ENCODE data around the gene WNT9A.

WNT9A gene

GRCh38 chr1:227941509-227942020 lies 6.2 kb downstream of the WNT9A start:
- DNase-seq (ENCODE audit: low read depth in 3 of 3): no peak

- DNase-seq (ENCODE audit: low read depth in 3 of 3): no peak
Measured at GRCh38 chr1:227940791-227941241, 6.9 kb downstream of the WNT9A start.

- no peak for DNase-seq (ENCODE audit: low read depth in 3 of 3)
Measured at GRCh38 chr1:227939791-227940771, 7.7 kb downstream of the WNT9A start.

- DNase-seq (ENCODE audit: low read depth in 3 of 3): no peak
Measured at GRCh38 chr1:227938911-227939790, 8.6 kb downstream of the WNT9A start.

- no peak for DNase-seq (ENCODE audit: low read depth in 3 of 3)
Measured at GRCh38 chr1:227938276-227938675, 9.5 kb downstream of the WNT9A start.

GRCh38 chr1:227937838-227938145 lies 9.9 kb downstream of the WNT9A start:
- DNase-seq (ENCODE audit: low read depth in 3 of 3): no peak

- DNase-seq (ENCODE audit: low read depth in 3 of 3): no peak
Measured at GRCh38 chr1:227937031-227937837, 10.5 kb downstream of the WNT9A start.

- DNase-seq (ENCODE audit: low read depth in 3 of 3): no peak
Measured at GRCh38 chr1:227935826-227936225, 11.9 kb downstream of the WNT9A start.

GRCh38 chr1:227934476-227935313 lies 13.0 kb downstream of the WNT9A start:
- DNase-seq (ENCODE audit: low read depth in 3 of 3): peak; percentile 19 to 48 (median 44)

GRCh38 chr1:227929751-227930472 lies 17.8 kb downstream of the WNT9A start:
- no peak for DNase-seq (ENCODE audit: low read depth in 3 of 3)

GRCh38 chr1:227928811-227929375 lies 18.8 kb downstream of the WNT9A start:
- no peak for DNase-seq (ENCODE audit: low read depth in 3 of 3)

GRCh38 chr1:227927971-227928741 lies 19.6 kb downstream of the WNT9A start:
- no peak for DNase-seq (ENCODE audit: low read depth in 3 of 3)

- no peak for DNase-seq (ENCODE audit: low read depth in 3 of 3)
Measured at GRCh38 chr1:227926896-227927885, 20.5 kb downstream of the WNT9A start.

GRCh38 chr1:227926216-227926791 lies 21.4 kb downstream of the WNT9A start:
- DNase-seq (ENCODE audit: low read depth in 3 of 3): no peak

GRCh38 chr1:227925582-227926198 lies 22.0 kb downstream of the WNT9A start:
- DNase-seq (ENCODE audit: low read depth in 3 of 3): no peak

- DNase-seq (ENCODE audit: low read depth in 3 of 3): no peak
Measured at GRCh38 chr1:227924833-227925574, 22.7 kb downstream of the WNT9A start.
